NAMALWA (cell line): ENCODE results near the gene CLIC3.
"Not testable (repeated sequence)": the region's sequence is repeated elsewhere in the genome, so short reads cannot be mapped to it uniquely, and the experiment has no call there.

Source experiments
- DNase-seq: peaks from one replicate; pipeline ENCODE4 v3.0.0-alpha.2; 2015; ENCODE audit warnings: low spot score

Gene CLIC3, protein sequence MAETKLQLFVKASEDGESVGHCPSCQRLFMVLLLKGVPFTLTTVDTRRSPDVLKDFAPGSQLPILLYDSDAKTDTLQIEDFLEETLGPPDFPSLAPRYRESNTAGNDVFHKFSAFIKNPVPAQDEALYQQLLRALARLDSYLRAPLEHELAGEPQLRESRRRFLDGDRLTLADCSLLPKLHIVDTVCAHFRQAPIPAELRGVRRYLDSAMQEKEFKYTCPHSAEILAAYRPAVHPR

DNA sequence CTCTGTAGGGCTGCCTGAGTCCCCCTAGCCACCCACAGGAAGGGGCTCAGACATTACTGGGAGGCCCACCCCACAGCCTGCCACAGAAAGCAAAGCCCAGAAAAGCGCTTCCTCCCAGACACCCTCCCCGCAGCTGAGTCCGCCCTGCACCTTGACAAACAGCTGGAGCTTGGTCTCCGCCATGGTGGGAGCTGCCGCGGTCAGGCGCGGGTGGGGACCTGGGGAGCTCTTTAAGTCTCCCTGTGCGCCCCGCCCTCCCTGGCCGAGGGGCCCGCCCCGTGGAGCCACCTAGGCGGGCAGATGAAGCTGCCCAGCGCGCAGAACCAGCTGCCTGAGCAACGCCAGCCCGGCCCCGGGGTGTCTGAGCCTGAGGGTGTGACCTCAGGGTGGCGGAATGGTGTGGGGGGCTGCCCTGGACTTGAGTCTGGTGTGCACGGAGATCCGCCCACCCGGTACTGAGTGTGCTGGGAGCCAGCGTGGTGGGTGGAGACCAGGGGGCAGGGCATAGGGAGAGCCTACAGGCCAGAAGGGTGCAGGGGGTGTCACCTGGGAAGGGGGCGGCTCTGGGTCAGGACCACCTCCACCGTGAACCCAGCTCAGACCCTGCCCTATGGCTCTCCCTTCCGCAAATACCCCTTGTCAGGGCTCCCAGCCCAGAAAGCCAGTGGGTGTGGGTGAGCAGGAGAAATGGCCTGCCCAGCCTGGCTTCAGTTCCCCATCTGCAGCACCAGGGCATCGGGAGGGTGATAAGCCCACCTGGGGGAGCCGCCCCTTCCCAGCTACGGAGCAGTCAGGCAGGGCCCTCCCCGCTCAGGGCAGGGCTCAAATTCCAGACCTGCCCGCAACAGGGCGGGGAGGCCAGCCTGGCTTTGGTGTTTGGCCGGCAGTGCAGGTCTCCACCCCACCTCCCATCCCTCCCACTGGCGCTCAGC is at the start of gene CLIC3:
CLIC3 (minus strand) TSS at position 208 of the 932 bp plus-strand sequence; CDS start at position 183, 25 bp downstream.
- peak; percentile 36 for DNase-seq

DNA sequence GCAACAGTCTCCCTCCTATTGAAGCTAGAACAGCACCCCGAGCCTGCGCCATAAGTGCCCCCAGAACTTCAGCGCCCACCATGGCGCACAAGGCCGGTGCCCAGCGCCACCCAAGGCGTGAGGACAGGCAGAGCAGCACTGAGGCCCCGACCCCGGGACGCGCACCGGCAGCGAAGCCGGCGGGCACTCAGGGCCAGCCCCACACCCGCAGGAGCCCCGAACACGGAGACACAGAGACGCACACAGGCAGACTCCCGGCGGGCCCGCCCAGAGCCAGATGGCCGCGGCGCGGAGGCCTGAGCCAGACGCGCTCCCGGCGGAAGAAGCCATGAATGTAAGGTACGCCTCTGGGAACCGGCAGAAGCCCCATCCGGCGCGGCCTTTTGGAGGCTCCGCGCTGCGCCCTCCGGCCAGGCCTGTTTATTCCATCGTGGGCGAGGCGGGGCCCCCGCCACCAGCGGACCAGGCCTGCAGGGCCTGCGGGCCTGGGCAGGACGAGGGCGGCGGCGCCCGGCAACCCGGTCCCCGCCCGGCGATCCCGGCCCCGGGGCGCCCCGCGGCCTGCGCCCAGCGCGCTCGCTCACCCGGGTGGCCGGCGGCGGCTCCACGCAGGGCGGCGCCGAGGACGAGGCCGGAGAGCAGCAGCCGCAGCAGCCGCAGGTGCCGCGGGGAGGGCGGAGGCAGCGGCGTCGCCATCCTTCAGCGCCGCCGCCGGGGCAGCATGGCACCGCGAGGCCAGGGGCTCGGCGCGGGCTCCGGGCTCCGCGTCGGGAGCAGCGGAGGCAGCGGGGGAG is 49.1 kb upstream of the CLIC3 start:
- no peak for DNase-seq

DNA sequence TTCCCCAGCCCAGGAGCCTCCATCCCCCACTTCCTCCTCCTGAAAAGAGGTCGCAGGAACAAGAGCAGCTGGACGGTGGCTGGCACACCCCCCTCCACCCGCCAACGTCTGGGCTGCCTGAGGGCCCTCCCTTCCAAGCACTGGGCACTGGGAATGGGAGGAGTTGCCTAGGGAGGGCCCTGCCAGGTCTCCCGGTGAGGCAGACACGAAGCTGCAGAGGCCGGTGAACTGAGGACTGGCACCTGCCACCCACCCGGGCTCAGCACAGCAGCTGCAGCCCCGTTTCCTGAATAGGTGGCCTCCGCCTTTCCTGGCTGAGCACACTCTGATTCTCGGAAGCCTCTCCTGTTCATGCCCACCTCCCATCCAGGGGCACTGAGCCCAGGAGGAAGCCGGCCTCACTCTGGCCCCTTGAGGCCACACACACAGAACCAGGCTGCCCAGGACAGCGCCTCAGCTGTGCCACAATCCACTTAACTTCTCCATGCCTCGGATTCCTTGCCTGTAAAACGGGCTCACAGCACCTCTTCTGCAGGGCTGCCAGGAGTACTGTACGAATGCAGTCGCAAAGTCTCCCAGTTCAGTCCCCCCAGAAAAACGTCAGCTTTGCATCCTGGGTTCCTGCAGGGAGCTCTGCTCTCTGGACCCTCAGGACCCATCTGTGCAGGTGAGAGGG is 48.3 kb upstream of the CLIC3 start:
- no peak for DNase-seq

DNA sequence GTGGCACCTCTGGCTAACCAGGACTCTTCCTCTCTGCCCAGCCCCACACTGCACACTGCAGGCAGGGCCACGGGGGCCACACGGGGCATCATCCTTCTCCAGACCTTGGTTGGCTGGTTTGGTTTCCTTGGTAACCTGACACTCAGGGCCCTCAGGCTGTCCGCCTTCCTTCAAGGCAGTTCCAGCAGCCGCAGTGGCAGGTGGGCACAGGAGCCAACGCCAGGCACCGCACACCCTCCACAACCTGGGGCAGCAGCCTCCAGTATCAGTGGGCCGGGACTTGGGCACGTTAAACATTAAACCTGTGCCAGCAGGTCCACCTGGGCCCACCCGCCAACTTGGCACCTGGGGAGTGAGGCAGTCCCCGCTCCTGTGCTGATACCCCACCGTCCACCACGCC is 47.7 kb upstream of the CLIC3 start:
- no peak for DNase-seq

DNA sequence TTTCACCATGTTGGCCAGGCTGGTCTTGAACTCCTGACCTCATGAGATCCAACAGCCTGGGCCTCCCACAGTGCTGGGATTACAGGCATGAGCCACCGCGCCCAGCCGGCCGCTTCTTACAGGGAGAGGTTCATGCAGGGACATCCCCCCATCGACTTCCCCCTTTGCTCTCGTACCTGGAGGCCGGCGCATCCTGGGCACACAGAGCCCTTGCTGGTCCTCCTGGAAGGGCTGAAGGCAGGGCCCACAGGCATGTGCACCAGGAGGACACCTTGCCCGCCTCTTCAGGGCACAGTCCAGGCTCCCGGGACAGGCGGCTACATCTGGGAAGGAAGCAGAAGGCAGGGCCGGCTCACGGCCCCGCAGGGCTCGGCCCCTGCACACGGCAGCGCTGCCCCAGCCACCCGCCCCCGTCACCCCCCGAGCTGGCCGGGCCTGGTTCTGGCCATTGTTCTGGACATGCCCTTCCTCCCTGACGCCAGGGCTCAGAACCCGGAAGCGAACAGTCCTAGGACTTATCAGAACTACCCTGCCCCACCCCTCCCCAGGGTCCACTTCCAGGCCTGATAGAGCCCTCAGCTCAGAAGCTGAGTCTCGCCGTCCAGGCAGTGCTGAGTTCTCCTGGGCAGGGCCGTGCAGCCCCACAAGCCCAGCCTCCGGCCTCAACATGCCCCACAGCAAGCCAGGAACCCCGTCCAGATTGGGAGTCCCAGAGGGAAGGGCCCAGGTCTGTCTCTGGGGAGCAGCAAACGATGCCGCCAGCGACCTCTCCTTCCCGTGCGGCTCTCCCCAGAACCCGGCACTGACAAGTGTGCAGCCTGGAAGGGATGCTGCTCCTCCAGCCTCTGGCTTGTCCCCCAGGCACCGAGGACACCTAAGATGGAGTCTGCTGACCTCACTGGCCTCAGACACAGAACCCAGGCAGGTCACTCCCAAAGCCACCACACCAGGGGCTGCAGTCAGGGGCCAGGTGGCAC is 46.7 kb upstream of the CLIC3 start:
- no peak for DNase-seq

DNA sequence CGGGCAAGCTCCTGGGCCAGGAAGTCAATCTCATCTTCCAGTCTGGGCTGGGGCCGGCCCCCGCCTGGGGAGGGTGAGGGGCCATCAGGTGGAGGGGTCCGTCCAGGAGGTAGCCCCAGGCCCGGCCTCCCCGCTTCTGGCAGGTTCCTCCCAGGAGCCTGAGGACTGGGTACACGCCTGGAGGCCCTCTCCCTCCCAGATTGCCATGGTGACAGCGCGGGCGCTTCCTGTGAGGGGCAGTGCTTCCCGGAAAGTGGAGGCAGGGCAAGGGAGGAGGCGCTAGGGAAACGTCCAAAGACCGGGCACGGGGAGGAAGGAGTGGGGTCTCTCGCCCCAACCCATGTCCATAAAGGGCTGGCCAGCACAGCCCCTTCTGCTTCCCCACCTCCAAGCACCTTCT is 44.8 kb upstream of the CLIC3 start:
- DNase-seq = no peak

DNA sequence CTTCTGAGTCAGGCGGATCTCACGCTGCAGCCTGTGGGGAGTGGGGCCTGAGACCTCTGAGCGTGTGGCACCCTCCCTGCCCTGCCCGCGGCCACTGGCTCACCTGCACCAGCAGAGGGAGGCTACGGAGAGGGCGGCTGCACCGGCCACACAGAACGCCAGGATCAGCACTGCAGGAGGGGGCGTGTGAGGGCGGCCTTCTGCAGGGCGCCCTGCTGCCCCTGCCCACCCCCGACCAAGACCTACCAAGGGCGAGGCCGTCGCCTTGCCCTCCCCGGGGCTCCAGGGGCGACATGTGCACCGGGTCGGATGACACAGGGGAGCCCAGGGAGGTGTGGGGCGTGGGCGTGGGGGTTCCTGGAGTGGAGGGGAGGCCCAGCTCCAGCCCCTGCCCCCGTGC is 44.2 kb upstream of the CLIC3 start:
- no peak for DNase-seq

DNA sequence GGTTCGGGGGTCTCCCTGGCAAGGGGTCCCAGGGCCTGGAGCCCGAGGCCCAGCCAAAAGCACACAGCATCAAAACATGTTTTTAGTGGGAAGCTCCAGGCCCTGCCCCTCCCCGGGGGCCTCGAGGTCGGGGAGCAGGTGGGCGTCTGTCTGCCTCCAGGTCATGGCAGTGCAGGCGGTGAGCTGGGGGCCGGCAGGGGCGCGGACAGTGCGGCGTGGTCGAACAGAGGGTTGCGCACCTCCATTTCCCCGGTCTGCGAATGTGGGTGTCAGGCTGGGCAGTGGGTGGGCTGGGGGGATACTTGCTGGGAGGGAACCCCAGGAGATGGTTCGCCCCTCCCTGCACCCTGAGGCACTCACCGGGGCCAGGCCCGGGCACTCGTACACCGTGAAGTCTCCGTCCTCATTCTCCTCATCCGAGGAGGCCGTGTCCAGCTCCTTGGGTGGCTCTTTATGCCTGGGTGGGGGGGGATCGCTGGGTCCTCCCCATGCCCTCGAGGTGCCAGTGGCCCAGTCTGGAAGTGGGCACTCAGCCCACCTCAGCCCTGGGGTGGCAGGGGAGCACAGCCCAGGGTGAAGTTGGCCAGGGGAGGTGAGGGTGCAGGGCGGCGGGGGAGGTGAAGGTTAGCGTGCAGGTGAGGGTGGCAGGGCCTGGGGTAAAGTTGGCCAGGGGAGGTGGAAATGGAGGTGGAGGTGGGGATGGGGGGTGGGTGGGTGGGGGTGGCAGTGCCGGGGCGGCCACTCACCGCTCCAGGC is 43.4 kb upstream of the CLIC3 start:
- DNase-seq = no peak

DNA sequence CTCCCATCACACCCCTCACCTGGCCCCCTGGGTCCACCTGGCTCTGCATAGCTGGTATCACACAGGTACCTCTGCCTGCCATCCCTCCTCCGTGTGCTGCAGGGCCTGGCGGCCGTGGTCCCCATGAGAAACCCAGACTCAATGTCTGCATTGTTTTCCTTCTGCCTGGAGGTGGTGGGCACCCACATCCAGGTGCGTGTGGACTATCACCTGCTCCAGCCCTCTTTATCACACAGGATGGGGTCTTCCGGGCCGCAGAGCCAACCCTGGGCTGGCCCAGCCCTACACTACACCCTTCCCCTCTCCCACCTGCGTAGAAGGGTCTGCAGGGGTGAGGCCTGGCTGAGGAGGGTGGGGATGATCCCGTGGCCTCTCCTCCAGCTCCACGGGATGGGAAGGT is 42.5 kb upstream of the CLIC3 start:
- DNase-seq = no peak

DNA sequence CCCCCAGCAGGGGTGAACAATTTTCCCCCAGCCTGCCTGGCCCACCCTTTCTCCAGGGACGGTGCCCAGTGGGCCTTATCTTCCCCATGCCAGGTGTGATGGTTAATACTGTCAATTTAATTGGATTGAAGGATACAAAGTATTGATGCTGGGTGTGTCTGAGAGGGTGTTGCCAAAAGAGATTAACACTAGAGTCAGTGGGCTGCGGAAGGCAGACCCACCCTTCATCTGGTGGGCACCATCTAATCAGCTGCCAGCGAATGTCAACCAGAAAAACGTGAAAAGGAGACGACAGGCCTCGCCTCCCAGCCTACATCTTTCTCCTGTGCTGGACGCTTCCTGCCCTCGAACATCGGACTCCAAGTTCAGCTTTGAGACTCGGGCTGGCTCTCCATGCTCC is 41.1 kb upstream of the CLIC3 start:
- no peak for DNase-seq

DNA sequence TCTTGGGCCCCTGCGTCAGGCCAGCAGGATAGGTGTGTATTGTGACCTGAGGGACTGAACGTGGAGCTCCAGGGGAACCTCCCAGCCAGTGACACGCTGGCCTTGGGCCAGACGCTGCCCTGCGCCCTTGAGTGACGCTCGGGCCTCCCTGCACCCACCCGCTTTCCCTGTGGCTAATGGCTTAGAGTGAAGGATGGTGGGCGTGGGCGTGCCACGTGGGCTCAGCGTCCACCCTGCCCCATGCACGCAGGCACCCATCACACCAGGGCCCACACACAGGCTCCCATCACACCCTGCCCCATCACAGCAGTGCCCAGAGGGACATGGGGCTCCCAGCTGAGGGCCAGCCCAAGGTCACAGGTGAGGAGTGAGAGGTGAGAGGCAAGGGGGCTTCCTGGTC is 40.7 kb upstream of the CLIC3 start:
- no peak for DNase-seq

DNA sequence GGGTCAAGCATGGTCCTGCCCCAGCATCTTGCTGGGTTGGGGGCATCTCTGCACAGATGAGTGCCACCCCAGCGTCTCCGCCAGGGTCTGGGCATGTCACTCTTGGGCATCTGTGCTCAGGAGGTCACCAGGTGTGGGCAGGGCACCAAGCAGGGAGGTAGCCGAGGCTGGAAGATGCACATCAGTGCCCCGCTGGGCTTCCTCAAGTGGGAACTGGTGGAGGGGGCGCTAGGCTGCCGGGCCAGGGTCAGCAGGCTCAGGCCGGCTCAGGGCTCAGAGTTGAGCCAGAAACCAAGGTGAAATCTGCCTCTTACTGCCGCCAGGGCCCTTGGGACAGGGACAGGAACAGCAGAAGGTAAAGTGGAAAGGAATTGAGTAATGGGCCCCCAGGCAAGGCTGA is 39.6 kb upstream of the CLIC3 start:
- DNase-seq = no peak

DNA sequence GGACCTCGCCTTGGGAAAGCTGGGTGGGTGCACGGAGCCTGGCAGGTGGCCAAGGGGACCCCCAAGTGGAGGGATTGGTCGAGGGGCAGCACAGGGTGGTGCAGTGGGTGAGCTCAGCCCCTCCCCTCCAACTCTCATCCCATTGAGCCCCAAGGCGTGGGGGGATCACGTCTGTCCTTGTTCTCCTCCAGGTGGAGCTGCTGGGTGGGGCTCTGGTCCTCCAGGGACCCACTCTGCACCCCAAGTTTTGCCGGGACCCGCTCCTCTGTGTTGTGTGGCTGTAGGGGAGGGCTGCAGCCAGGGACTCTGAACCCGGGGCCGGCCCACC is 39.1 kb upstream of the CLIC3 start:
- no peak for DNase-seq

DNA sequence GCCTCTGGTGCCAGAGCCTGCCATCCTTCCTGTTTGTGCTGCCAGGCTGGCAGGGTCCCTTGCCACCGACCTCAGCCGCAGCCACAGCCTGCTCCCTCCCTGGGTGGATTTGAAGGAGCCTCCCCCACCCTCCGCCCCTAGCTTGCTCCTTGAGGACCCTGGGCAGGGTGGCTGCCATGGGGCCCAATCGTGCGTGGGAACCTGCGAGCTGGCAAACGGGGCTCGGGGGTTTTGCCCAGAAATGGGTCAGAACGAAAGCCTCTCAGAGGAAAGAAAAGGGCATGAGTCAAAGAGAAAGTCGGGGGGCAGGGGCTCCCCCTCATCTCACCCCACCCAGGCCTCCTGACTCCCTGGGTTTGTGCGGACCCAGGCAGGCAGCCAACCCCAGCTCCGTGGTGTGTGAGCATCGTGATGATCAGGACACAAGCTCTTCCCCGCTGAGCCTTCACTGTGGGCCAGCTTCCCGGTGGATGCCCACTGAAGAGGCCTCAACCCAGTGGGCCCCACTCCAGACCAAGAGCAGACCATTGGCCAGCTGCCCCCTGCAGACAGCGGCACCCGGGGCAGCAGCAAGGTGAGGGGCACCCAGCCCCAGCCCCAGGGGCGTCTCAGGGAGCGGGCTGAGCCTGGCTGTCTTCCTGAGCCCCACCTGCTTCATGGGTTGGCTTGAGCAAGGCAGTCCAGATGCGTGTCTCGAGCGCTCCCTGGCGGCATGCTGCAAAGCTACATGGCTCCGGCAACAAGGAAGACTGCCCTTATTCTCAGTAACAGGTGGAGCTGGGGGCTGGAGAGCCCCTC is 38.5 kb upstream of the CLIC3 start:
- DNase-seq = peak; percentile 91

DNA sequence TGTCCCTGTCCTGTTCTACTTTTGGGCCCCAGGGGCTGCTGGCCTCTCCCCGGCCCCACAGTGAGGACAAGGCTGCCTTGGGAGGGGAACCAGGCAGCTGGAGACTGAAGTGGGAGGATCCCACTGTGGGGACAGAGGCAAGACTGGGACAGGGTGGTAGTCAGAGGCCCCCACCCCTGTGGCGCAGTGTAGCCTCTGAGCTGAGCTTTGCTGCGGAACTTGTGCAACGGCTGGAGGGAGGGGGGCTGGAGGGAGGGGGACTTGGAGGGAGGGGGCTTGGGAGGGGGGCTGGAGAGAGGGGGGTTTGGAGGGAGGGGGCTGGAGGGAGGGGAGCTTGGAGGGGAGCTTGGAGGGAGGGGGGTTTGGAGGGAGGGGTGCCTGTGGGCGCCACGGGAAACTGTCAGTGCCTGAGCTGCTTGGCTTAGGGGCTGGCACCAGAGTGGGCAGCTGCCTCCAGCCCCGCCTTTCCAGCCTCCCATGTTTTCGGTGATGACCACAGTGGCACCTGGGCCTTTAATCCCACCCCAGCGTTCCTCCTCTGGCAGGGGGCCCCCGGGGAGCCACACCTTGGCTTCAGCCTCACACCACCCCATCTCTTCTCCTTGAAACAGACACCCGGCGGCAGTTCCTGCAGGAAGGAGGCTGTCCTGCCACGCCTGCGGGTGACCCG is 37.8 kb upstream of the CLIC3 start:
- DNase-seq = no peak

DNA sequence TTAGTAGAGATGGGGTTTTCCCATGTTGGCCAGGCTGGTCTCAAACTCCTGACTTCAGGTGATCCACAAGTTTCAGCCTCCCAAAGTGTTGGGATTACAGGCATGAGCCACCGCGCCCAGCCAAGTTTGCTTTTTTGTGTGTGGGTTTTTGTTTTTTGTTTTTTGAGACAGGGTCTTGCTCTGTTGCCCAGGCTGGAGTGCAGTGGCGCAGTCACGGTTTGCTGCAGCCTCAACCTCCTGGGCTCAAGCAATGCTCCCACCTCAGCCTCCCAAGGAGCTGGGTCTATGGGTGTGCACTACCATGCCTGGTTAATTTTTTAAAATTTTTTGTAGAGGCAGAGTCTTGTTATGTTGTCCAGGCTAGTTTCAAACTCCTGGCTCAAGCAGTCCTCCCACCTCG is 37.1 kb upstream of the CLIC3 start:
- DNase-seq = not testable (repeated sequence)

DNA sequence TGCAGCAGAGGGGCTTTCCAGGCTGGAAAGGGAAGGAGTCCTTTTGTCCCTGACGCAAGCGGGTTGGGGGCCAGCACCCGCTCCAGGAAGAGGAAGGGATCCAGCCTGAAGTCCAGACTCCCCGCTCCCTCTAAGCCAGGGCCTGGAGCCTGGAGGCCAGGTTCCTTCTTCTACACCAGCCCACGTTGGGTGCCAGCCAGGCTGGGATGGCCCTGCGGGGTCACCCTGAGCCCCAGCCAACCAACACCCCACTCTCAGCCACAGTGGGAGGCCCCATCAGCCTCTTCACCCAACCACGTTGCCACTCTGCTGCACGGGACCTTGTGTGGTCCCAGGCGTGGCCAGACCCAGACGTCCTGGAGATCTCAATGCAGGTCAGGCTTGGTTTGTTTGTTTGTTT is 36.5 kb upstream of the CLIC3 start:
- peak; percentile 38 for DNase-seq

DNA sequence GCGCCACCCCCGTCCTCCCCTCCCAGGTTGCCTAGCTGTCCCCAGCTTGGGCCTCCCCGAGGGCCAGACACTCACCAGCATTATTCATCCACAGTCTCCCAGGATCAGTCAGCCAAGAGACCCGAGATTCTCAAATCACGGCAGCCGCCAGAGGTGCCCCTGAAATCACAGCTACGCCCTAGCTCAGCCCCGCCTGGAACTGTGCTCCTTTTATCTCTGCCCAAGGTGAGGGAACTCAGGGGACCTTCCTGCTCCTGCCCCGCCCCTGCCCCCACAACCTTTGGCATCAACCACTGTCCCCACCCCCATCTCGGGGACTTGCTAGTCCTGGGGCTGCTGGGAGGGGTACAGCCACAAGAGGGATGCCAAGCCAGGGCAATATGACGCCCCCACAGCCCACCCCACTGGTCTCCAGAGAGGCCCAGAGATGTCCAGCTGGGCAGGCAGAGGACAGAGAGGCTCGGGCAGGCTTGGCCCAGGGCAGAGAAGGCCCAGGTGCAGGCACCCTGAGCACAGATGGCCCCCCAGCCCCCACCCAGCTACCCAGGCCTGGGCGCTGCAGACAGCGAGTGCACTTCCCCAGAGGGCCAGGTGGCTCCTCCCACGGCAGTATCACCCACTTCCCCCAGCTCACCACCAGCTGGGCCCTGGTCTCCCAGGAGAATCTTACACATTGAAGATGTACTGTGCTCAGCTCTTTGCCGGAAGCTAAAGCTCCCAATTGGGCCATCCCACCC is 35.7 kb upstream of the CLIC3 start, which contains the start of gene FUT7:
FUT7 (minus strand) TSS at position 185 of the 737 bp plus-strand sequence; CDS start at position 88, 97 bp downstream.
- DNase-seq = peak; percentile 84
